NT2/D1 (cell line): Measurements from ENCODE around the gene PPA1.

ENCODE experiments used
- SUZ12 ChIP-seq: IDR thresholded peaks from 2 replicates; pipeline ENCODE4 v1.6.1; 2011; ENCODE audit not compliant: insufficient read length, insufficient read depth; ENCODE audit errors: extremely low read depth
- YY1 ChIP-seq: IDR thresholded peaks from 2 replicates; pipeline ENCODE4 v1.6.1; 2011; ENCODE audit not compliant: insufficient read length, insufficient read depth
- ZNF274 ChIP-seq: IDR thresholded peaks from 2 replicates; pipeline ENCODE4 v1.6.1; 2011; ENCODE audit warnings: mild to moderate bottlenecking, low read depth, low read length

DNA sequence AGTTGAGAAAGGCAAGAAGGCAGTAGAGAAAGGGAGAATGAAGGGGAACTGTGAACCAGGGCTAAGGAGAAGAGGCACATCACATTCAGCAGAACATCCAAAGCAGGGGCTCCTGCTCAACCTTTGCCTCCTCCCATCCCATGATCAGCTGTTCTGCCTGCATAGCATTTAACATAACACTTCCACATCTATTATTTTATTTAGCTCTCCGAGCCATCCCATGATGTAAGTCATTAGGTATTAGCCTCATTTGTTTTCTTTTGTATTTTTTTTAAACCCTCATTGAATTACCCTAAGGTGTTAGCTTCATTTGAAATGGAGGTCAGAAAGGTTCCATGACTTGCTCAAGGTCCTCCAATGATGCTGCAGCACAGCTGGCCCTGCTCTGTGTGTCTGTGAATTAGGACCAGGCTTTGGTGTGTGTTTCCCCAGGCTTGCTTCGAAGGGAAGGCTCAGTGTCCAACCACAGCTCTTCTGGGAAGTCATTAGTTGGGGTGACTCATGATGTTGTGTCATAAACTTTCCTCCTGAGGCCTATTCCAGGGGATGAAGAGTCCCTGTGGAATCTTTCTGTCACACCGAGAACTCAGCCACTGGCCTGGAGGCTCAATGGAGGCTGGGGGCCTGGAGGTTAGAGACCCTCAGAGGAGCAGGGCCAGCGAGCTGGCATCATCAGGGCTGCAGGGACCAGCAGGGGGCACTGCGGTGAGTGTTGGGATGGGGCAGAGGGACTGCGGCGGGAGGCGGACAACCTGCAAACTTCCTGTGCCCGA, 34.1 kb upstream of the PPA1 start:
- TF ChIP-seq ZNF274 (no peak), YY1 (no peak), SUZ12 (no peak)
